HEK293 (cell line): ENCODE results near the gene EVPLL.
"Not testable (repeated sequence)": the region's sequence is repeated elsewhere in the genome, so short reads cannot be mapped to it uniquely, and the experiment has no call there.

Source experiments
- BCL6B ChIP-seq: fragments of 450-650 bp; formaldehyde crosslinking; IDR thresholded peaks from 2 replicates; pipeline ENCODE4 v1.5.1; 2017; ENCODE audit warnings: missing biosample characterization, missing genetic modification characterization
- CTCF ChIP-seq: fragments of 450-650 bp; formaldehyde crosslinking; IDR thresholded peaks from 2 replicates; pipeline ENCODE4 v1.5.1; 2016; ENCODE audit warnings: missing biosample characterization, missing genetic modification characterization
- KLF9 ChIP-seq: fragments of 450-650 bp; formaldehyde crosslinking; IDR thresholded peaks from 2 replicates; pipeline ENCODE4 v1.5.1; 2016; ENCODE audit warnings: missing biosample characterization, missing genetic modification characterization, low read depth
- PATZ1 ChIP-seq: fragments of 450-650 bp; formaldehyde crosslinking; IDR thresholded peaks from 2 replicates; pipeline ENCODE4 v1.5.1; 2016; ENCODE audit warnings: missing biosample characterization, missing genetic modification characterization
- PRDM4 ChIP-seq: fragments of 450-650 bp; formaldehyde crosslinking; IDR thresholded peaks from 2 replicates; pipeline ENCODE4 v1.5.1; 2017; ENCODE audit warnings: missing biosample characterization, missing genetic modification characterization
- REST ChIP-seq: fragments of 450-650 bp; formaldehyde crosslinking; IDR thresholded peaks from 2 replicates; pipeline ENCODE4 v1.5.1; 2016; ENCODE audit warnings: missing biosample characterization, missing genetic modification characterization
- SP2 ChIP-seq: fragments of 450-650 bp; formaldehyde crosslinking; IDR thresholded peaks from 2 replicates; pipeline ENCODE4 v1.5.1; 2016; ENCODE audit warnings: missing biosample characterization, missing genetic modification characterization
- ZBTB26 ChIP-seq: fragments of 450-650 bp; formaldehyde crosslinking; optimal IDR thresholded peaks from 2 replicates; pipeline ENCODE3; 2016; ENCODE audit warnings: missing biosample characterization, mild to moderate bottlenecking, missing genetic modification characterization
- ZBTB7A ChIP-seq: fragments of 450-650 bp; formaldehyde crosslinking; IDR thresholded peaks from 2 replicates; pipeline ENCODE4 v1.5.1; 2016; ENCODE audit warnings: low read depth, missing biosample characterization, missing genetic modification characterization
- ZNF138 ChIP-seq: fragments of 450-650 bp; formaldehyde crosslinking; IDR thresholded peaks from 2 replicates; pipeline ENCODE4 v1.5.1; 2016; ENCODE audit warnings: missing biosample characterization, missing genetic modification characterization, borderline replicate concordance
- ZNF18 ChIP-seq: fragments of 450-650 bp; formaldehyde crosslinking; IDR thresholded peaks from 2 replicates; pipeline ENCODE4 v1.5.1; 2016; ENCODE audit warnings: missing biosample characterization, missing genetic modification characterization
- ZNF223 ChIP-seq: fragments of 450-650 bp; formaldehyde crosslinking; IDR thresholded peaks from 2 replicates; pipeline ENCODE4 v1.5.1; 2016; ENCODE audit warnings: missing biosample characterization, missing genetic modification characterization
- ZNF24 ChIP-seq: fragments of 450-650 bp; formaldehyde crosslinking; IDR thresholded peaks from 2 replicates; pipeline ENCODE4 v1.5.1; 2016; ENCODE audit warnings: missing biosample characterization, missing genetic modification characterization
- ZNF561 ChIP-seq: fragments of 450-650 bp; IDR thresholded peaks from 2 replicates; pipeline ENCODE4 v1.5.1; 2018; ENCODE audit warnings: missing biosample characterization, missing genetic modification characterization, borderline replicate concordance

- not testable (repeated sequence) for TF ChIP-seq REST (tag by site-specific recombination); CTCF (tag by site-specific recombination); ZNF24 (tag by site-specific recombination); KLF9; BCL6B; ZNF138 (tag by site-specific recombination); PRDM4; ZNF561 (tag by site-specific recombination); ZNF223 (tag by site-specific recombination); ZBTB26; PATZ1 (tag by site-specific recombination); ZBTB7A (tag by site-specific recombination); SP2 (tag by site-specific recombination); ZNF18
Observed at GRCh38 chr17:18412001-18412538, 34.5 kb downstream of the EVPLL start.
